HG02623 (cell line): ENCODE measurements around the gene ENPP1.
A peak's percentile ranks its signal among the peaks of the same experiment; 100 is the strongest.
"Not testable (repeated sequence)": the region's sequence is repeated elsewhere in the genome, so short reads cannot be mapped to it uniquely, and the experiment has no call there.

Source experiments
- ATAC-seq: cut with Tn5 transposase; IDR thresholded peaks from one replicate; pipeline ENCODE4 v1.9.1; 2021; ENCODE audit warnings: moderate library complexity; ENCODE audit not compliant: unreplicated experiment

Gene ENPP1

GRCh38 chr6:131867744-131868143, 59.9 kb downstream of the ENPP1 start:
- ATAC-seq, result no peak

- no peak for ATAC-seq
Measured at GRCh38 chr6:131868836-131869235, 61.0 kb downstream of the ENPP1 start.

- no peak for ATAC-seq
Measured at GRCh38 chr6:131875647-131876046, 67.8 kb downstream of the ENPP1 start.

- no peak for ATAC-seq
Measured at GRCh38 chr6:131876545-131876944, 68.7 kb downstream of the ENPP1 start.

- ATAC-seq, result no peak
Measured at GRCh38 chr6:131877999-131878789, 70.4 kb downstream of the ENPP1 start.

- no peak for ATAC-seq
Measured at GRCh38 chr6:131883016-131883415, 75.2 kb downstream of the ENPP1 start.

- ATAC-seq, result no peak
Measured at GRCh38 chr6:131885237-131885636, 77.4 kb downstream of the ENPP1 start.

GRCh38 chr6:131886517-131886916, 78.7 kb downstream of the ENPP1 start:
- ATAC-seq, result no peak

- no peak for ATAC-seq
Measured at GRCh38 chr6:131890091-131890490, 82.3 kb downstream of the ENPP1 start.

GRCh38 chr6:131893198-131893597, 85.4 kb downstream of the ENPP1 start:
- ATAC-seq, result no peak

GRCh38 chr6:131894493-131895424, 86.9 kb downstream of the ENPP1 start:
- no peak for ATAC-seq

- ATAC-seq, result no peak
Measured at GRCh38 chr6:131897050-131897435, 89.2 kb downstream of the ENPP1 start.

- no peak for ATAC-seq
Measured at GRCh38 chr6:131897621-131898020, 89.8 kb downstream of the ENPP1 start.

- ATAC-seq, result no peak
Measured at GRCh38 chr6:131898718-131899117, 90.9 kb downstream of the ENPP1 start.

GRCh38 chr6:131900231-131900630, 92.4 kb downstream of the ENPP1 start:
- no peak for ATAC-seq

- not testable (repeated sequence) for ATAC-seq
Measured at GRCh38 chr6:131901326-131901873, 93.6 kb downstream of the ENPP1 start.

- ATAC-seq, result not testable (repeated sequence)
Measured at GRCh38 chr6:131903734-131904133, 95.9 kb downstream of the ENPP1 start.

GRCh38 chr6:131908787-131909186, 101.0 kb downstream of the ENPP1 start:
- ATAC-seq, result not testable (repeated sequence)

- peak; percentile 95 for ATAC-seq
Measured at GRCh38 chr6:131909408-131910218, 101.8 kb downstream of the ENPP1 start.

- ATAC-seq, result no peak
Measured at GRCh38 chr6:131910219-131910589, 102.4 kb downstream of the ENPP1 start.

- no peak for ATAC-seq
Measured at GRCh38 chr6:131910956-131911355, 103.1 kb downstream of the ENPP1 start.
